RWPE1 (cell line): Measurements from ENCODE around the gene DYNLT1.

Experiments used
- CTCF ChIA-PET: fragments of 350-600 bp; sonication (Branson Sonifier 250); formaldehyde crosslinking; extraction: SDS; loops from one replicate; lab custom pipeline; 2021; lab: Yijun Ruan, JAX
- POLR2A ChIA-PET: fragments of 400-600 bp; formaldehyde crosslinking; extraction: SDS; loops from one replicate; lab custom pipeline; 2020; ENCODE audit warnings: antibody characterized with exemption; ENCODE audit not compliant: low non-redundant PET; lab: Yijun Ruan, JAX
- DNase-seq: peaks from one replicate; pipeline ENCODE4 v3.0.0; 2012; ENCODE audit warnings: low spot score
- H3K27ac ChIP-seq: fragments of 450-650 bp; 2 replicates; pipeline ENCODE4 v1.5.1; 2017
- CTCF ChIP-seq: fragments of 450-650 bp; conservative IDR thresholded peaks from 2 replicates; pipeline ENCODE4 v1.5.1; 2017; ENCODE audit warnings: low read depth, mild to moderate bottlenecking

DYNLT1 gene

GRCh38 chr6:158644231-158645063 lies at the start of gene DYNLT1:
DYNLT1 (minus strand) TSS chr6:158644743; CDS start chr6:158644708, 35 bp downstream.
- POLR2A ChIA-PET = interaction anchor here (0.6 kb wide), 1 partner anchor 432 kb away, joined by 4 read pairs; no protein-coding TSS in a partner anchor
- TF ChIP-seq CTCF = no peak

GRCh38 chr6:158688860-158689259 lies 44.3 kb upstream of the DYNLT1 start:
- POLR2A ChIA-PET = no interaction called here
- no peak for TF ChIP-seq CTCF
- no peak for DNase-seq
- H3K27ac ChIP-seq = no peak overlapping the region
- CTCF ChIA-PET = interaction anchor here (0.8 to 1.1 kb wide), 2 partner anchors 29 to 468 kb away, joined by 6 to 7 read pairs; no protein-coding TSS in a partner anchor

More at GRCh38 chr6:158644231-158645063, at the start of gene DYNLT1:
- peak; percentile 95 for DNase-seq
- H3K27ac ChIP-seq = peak within 1 kb of the TSS; percentile 87
- CTCF ChIA-PET = interaction anchor here (0.7 to 3.0 kb wide), 4 partner anchors 15 to 423 kb away, joined by 3 to 19 read pairs (median 6); no protein-coding TSS in a partner anchor

- no peak for DNase-seq
- POLR2A ChIA-PET = no interaction called here
- H3K27ac ChIP-seq = no peak overlapping the region
- no peak for TF ChIP-seq CTCF
- CTCF ChIA-PET = interaction anchor here (0.7 kb wide), 1 partner anchor 271 kb away, joined by 3 read pairs; no protein-coding TSS in a partner anchor
Observed at GRCh38 chr6:158687506-158687905, 43.0 kb upstream of the DYNLT1 start.

- POLR2A ChIA-PET = no interaction called here
- DNase-seq = no peak
- CTCF ChIA-PET = no interaction called here
- no peak overlapping the region for H3K27ac ChIP-seq
- no peak for TF ChIP-seq CTCF
Observed at GRCh38 chr6:158686791-158687381, 42.3 kb upstream of the DYNLT1 start.

GRCh38 chr6:158686311-158686710 lies 41.8 kb upstream of the DYNLT1 start:
- no peak for DNase-seq
- CTCF ChIA-PET = no interaction called here
- H3K27ac ChIP-seq = no peak overlapping the region
- TF ChIP-seq CTCF = no peak
- POLR2A ChIA-PET = no interaction called here

GRCh38 chr6:158684745-158685324 lies 40.3 kb upstream of the DYNLT1 start:
- H3K27ac ChIP-seq = no peak overlapping the region
- POLR2A ChIA-PET = interaction anchor here (0.7 kb wide), 1 partner anchor 1015 kb away, joined by 5 read pairs; no protein-coding TSS in a partner anchor
- CTCF ChIA-PET = no interaction called here

More at GRCh38 chr6:158684745-158685324, 40.3 kb upstream of the DYNLT1 start:
- DNase-seq = no peak
- TF ChIP-seq CTCF = no peak
